Measurements from ENCODE around the gene S100G. TPM values are rescaled to one million over a fixed set of nuclear protein-coding genes. Genes with fewer than 3 reads are reported as not detected.

Gene S100G
- total RNA-seq, 4 donors from 2014 or later: not detected

GRCh38 chrX:16702700-16703599, 53.0 kb downstream of the S100G start:
- H3K9me3 ChIP-seq: no peaks in the 10 kb centered on the region
- no peaks in the 10 kb centered on the region for H3K36me3 ChIP-seq
- no peaks in the 10 kb centered on the region for H3K27me3 ChIP-seq
- no peak for TF ChIP-seq POLR2A (IDR thresholded peaks at IDR 0.05)
- TF ChIP-seq, protein P1, sequence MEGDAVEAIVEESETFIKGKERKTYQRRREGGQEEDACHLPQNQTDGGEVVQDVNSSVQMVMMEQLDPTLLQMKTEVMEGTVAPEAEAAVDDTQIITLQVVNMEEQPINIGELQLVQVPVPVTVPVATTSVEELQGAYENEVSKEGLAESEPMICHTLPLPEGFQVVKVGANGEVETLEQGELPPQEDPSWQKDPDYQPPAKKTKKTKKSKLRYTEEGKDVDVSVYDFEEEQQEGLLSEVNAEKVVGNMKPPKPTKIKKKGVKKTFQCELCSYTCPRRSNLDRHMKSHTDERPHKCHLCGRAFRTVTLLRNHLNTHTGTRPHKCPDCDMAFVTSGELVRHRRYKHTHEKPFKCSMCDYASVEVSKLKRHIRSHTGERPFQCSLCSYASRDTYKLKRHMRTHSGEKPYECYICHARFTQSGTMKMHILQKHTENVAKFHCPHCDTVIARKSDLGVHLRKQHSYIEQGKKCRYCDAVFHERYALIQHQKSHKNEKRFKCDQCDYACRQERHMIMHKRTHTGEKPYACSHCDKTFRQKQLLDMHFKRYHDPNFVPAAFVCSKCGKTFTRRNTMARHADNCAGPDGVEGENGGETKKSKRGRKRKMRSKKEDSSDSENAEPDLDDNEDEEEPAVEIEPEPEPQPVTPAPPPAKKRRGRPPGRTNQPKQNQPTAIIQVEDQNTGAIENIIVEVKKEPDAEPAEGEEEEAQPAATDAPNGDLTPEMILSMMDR (IDR thresholded peaks at IDR 0.05): no peak
- no peak for DNase-seq
- no peak overlapping the region for H3K27ac ChIP-seq
- no peak overlapping the region for H3K4me3 ChIP-seq
- no peaks in the 10 kb centered on the region for H3K4me1 ChIP-seq
- intact Hi-C loops (cut with DNase I; ENCODE audit: low total_unique reads): no loop called here

MicroRNA genes within 50 kb of the gene (microRNA counts, 767-probe panel; counts per million panel counts)
- 2,073 to 2,437 counts per million in 2 donors for microRNA hsa-miR-548am-3p

Small RNA genes within 50 kb of the gene (microRNA-seq; reads per million reads assigned to microRNA genes)
- gene MIR548AM (ENCODE audit: borderline microRNAs expressed, borderline replicate concordance): not detected

Small RNA genes within 50 kb of the gene (small RNA-seq; reads per million reads assigned to genes)
- not detected for gene MIR548AM

Other genes with a start within 250 kb of the S100G start
- gene CTPS2, start 62.5 kb downstream of the S100G start, total RNA-seq: 10 to 100 TPM in 2 of 4 donors, 1 to 10 TPM in 2; 7.1 to 48.9 (median 14.8) TPM
- 10 to 100 TPM; 14.9 to 31.2 (median 19.3) TPM for gene SYAP1, start 69.5 kb downstream of the S100G start, total RNA-seq
- gene TXLNG, start 136.3 kb downstream of the S100G start, total RNA-seq: 10 to 100 TPM; 11.8 to 18.9 (median 13.1) TPM
- gene RBBP7, start 220.2 kb downstream of the S100G start, total RNA-seq: 100 to 1,000 TPM in 3 of 4 donors, 10 to 100 TPM in 1; 60.0 to 154 (median 125) TPM

Measured in uterus (tissue), 4 donors.